Nephron (organoid): Measurements from ENCODE around the gene SMPD3.

Source experiments
- H3K27ac Mint-ChIP-seq, 3 experiments: 2 replicates each; pipeline ENCODE4 v1.8.0; 2020; ENCODE audit warnings: mixed read lengths in 3 of 3, mild to moderate bottlenecking in 2 of 3, moderate library complexity in 1 of 3
- H3K27me3 Mint-ChIP-seq: 2 replicates; pipeline ENCODE4 v1.8.0; 2021; ENCODE audit warnings: low read depth, mild to moderate bottlenecking, moderate library complexity, mixed read lengths
- H3K36me3 Mint-ChIP-seq: 2 replicates; pipeline ENCODE4 v1.8.0; 2020; ENCODE audit warnings: low read depth, mixed read lengths
- H3K4me1 Mint-ChIP-seq: 2 replicates; pipeline ENCODE4 v1.8.0; 2020; ENCODE audit warnings: mixed read lengths
- H3K4me3 Mint-ChIP-seq, 3 experiments: 2 replicates each; pipeline ENCODE4 v1.8.0; 2020; ENCODE audit warnings: mild to moderate bottlenecking in 3 of 3, mixed read lengths in 3 of 3, moderate library complexity in 2 of 3
- H3K9me3 Mint-ChIP-seq: 2 replicates; pipeline ENCODE4 v1.8.0; 2020; ENCODE audit warnings: mixed read lengths
- CTCF ChIP-seq, 3 experiments: fragments of 200-600 bp; sonication (generic); IDR thresholded peaks; one replicate each; pipeline ENCODE4 v1.5.0; 2021; ENCODE audit warnings: antibody characterized with exemption in 3 of 3; ENCODE audit not compliant: unreplicated experiment in 3 of 3

SMPD3 gene

DNA sequence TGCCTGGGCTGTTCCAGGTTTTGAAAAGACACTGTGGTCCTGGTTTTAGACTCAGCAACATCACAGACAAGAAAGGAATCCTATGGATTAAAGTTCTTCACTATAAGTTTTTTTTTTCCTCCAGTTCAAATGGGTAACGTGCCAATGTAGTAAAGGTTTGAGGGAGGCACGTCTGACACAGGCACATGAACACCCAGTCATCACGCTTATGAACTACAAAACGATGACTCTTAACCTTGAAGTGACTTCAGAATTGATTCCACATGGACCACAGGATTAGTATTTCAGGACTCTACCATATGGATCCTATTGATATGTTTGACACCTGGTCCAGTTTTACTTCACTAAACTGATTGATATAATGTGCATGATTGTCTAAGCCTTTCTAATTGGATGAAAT lies 135.2 kb downstream of the SMPD3 start:
- H3K36me3 Mint-ChIP-seq: peaks cover 28% of the 10 kb centered on the region
- H3K9me3 Mint-ChIP-seq: no peaks in the 10 kb centered on the region
- no peak for TF ChIP-seq CTCF (IDR thresholded peaks at IDR 0.05; ENCODE audit: unreplicated experiment in 3 of 3)
- H3K4me1 Mint-ChIP-seq: peaks cover 31% of the 10 kb centered on the region
- H3K27ac Mint-ChIP-seq: no peak overlapping the region
- no peaks in the 10 kb centered on the region for H3K27me3 Mint-ChIP-seq
- H3K4me3 Mint-ChIP-seq: peak overlapping the region in 2 of 3 experiments; percentile 74 to 78

GRCh38 chr16:68310774-68311511 lies 137.4 kb downstream of the SMPD3 start, which contains the start of the genes PRMT7 and SLC7A6OS:
PRMT7 (plus strand) TSS chr16:68311019; CDS start chr16:68315980, 4,961 bp downstream.
SLC7A6OS (minus strand) TSS chr16:68310946; CDS start chr16:68310926, 20 bp downstream.
- TF ChIP-seq CTCF (IDR thresholded peaks at IDR 0.05; ENCODE audit: unreplicated experiment in 3 of 3): peak in 1 of 3 experiments; percentile 28
- no peaks in the 10 kb centered on the region for H3K27me3 Mint-ChIP-seq
- peaks cover 31% of the 10 kb centered on the region for H3K4me1 Mint-ChIP-seq
- peak within 1 kb of the TSS; percentile 96 to 100 (median 96) for H3K4me3 Mint-ChIP-seq
- H3K36me3 Mint-ChIP-seq: peaks cover 28% of the 10 kb centered on the region
- peak within 1 kb of the TSS; percentile 85 to 98 (median 94) for H3K27ac Mint-ChIP-seq
- no peaks in the 10 kb centered on the region for H3K9me3 Mint-ChIP-seq

- peak overlapping the region; percentile 85 to 98 (median 94) for H3K27ac Mint-ChIP-seq
- peaks cover 31% of the 10 kb centered on the region for H3K4me1 Mint-ChIP-seq
These were observed 137.9 kb downstream of the SMPD3 start for GRCh38 chr16:68310437-68310773.

GRCh38 chr16:68309799-68310198 lies 138.5 kb downstream of the SMPD3 start:
- Mint-ChIP-seq H3K36me3 (peaks cover 29% of the 10 kb centered on the region), H3K27ac (peak overlapping the region in 2 of 3 experiments; percentile 71 to 94), H3K9me3 (no peaks in the 10 kb centered on the region), H3K4me1 (peaks cover 31% of the 10 kb centered on the region), H3K4me3 (peak overlapping the region; percentile 96 to 100 (median 96)), H3K27me3 (no peaks in the 10 kb centered on the region)
- no peak for TF ChIP-seq CTCF (IDR thresholded peaks at IDR 0.05; ENCODE audit: unreplicated experiment in 3 of 3)

More at GRCh38 chr16:68310437-68310773, 137.9 kb downstream of the SMPD3 start:
- Mint-ChIP-seq H3K9me3 (no peaks in the 10 kb centered on the region), H3K36me3 (peaks cover 28% of the 10 kb centered on the region), H3K4me3 (peak overlapping the region; percentile 96 to 100 (median 96)), H3K27me3 (no peaks in the 10 kb centered on the region)
- no peak for TF ChIP-seq CTCF (IDR thresholded peaks at IDR 0.05; ENCODE audit: unreplicated experiment in 3 of 3)
